Skeletal muscle tissue (tissue), 4 donors: Measurements from ENCODE around the gene ENTR1. TPM values are rescaled to one million over a fixed set of nuclear protein-coding genes. Genes with fewer than 3 reads are reported as not detected.

Source experiments
- H3K27ac ChIP-seq: one replicate; pipeline ENCODE4 v1.7.0; 2013; ENCODE audit warnings: mild to moderate bottlenecking, low read depth, low read length, inconsistent platforms
- H3K27me3 ChIP-seq, 3 donors: one replicate each; pipeline ENCODE4 v1.7.0; 2013; ENCODE audit warnings: low read length in 3 of 3; ENCODE audit not compliant: control insufficient read depth in 3 of 3, insufficient read depth in 3 of 3
- H3K36me3 ChIP-seq, 3 donors: one replicate each; pipeline ENCODE4 v1.7.0; 2013; ENCODE audit warnings: low read length in 3 of 3; ENCODE audit not compliant: control insufficient read depth in 3 of 3, insufficient read depth in 3 of 3
- H3K4me1 ChIP-seq, 3 donors: one replicate each; pipeline ENCODE4 v1.7.0; 2013; ENCODE audit warnings: low read length in 3 of 3, mild to moderate bottlenecking in 3 of 3; ENCODE audit not compliant: control insufficient read depth in 3 of 3, insufficient read depth in 3 of 3
- H3K4me3 ChIP-seq, 3 donors: one replicate each; pipeline ENCODE4 v1.7.0; 2013; ENCODE audit warnings: low read length in 3 of 3
- H3K9ac ChIP-seq, 3 donors: one replicate each; pipeline ENCODE4 v1.7.0; 2013; ENCODE audit warnings: low read length in 3 of 3, mild to moderate bottlenecking in 3 of 3, moderate library complexity in 2 of 3, low read depth in 1 of 3
- H3K9me3 ChIP-seq, 3 donors: one replicate each; pipeline ENCODE4 v1.7.0; 2013; ENCODE audit warnings: low read length in 3 of 3; ENCODE audit not compliant: control insufficient read depth in 3 of 3
- total RNA-seq: library from RNA; depleted of rRNA; stranded (reverse); fragments of >200 nt; gene quantifications from one replicate; pipeline ENCODE4 v1.2.3, GENCODE V29; 2014
- donor health status: Osteomylitis.

ENTR1 gene
- total RNA-seq, 1 donor from 2014 or later: 7.8 TPM

GRCh38 chr9:136379401-136379800 lies 31.0 kb downstream of the ENTR1 start:
- Histone ChIP-seq H3K4me1 (no peaks in the 10 kb centered on the region), H3K9ac (no peak overlapping the region), H3K4me3 (no peak overlapping the region), H3K27ac (no peak overlapping the region), H3K9me3 (no peaks in the 10 kb centered on the region), H3K36me3 (peaks cover 35 to 43% (median 42%) of the 10 kb centered on the region in 3 donors), H3K27me3 (no peaks in the 10 kb centered on the region)

- Histone ChIP-seq H3K4me1 (no peaks in the 10 kb centered on the region), H3K9ac (no peak overlapping the region), H3K4me3 (no peak overlapping the region), H3K9me3 (no peaks in the 10 kb centered on the region), H3K27me3 (no peaks in the 10 kb centered on the region), H3K36me3 (peaks cover 30 to 38% (median 37%) of the 10 kb centered on the region in 3 donors), H3K27ac (no peak overlapping the region)
Measured at GRCh38 chr9:136379003-136379287, 31.5 kb downstream of the ENTR1 start.

- H3K4me1 ChIP-seq: no peaks in the 10 kb centered on the region
- H3K36me3 ChIP-seq: peaks cover 30 to 34% (median 34%) of the 10 kb centered on the region in 3 donors
- H3K9me3 ChIP-seq: no peaks in the 10 kb centered on the region
- no peak overlapping the region for H3K4me3 ChIP-seq
- H3K27me3 ChIP-seq: peaks cover 0 to 2% (median 0%) of the 10 kb centered on the region in 3 donors
- H3K9ac ChIP-seq: no peak overlapping the region
- no peak overlapping the region for H3K27ac ChIP-seq
Measured at GRCh38 chr9:136378170-136379002, 32.0 kb downstream of the ENTR1 start.

DNA sequence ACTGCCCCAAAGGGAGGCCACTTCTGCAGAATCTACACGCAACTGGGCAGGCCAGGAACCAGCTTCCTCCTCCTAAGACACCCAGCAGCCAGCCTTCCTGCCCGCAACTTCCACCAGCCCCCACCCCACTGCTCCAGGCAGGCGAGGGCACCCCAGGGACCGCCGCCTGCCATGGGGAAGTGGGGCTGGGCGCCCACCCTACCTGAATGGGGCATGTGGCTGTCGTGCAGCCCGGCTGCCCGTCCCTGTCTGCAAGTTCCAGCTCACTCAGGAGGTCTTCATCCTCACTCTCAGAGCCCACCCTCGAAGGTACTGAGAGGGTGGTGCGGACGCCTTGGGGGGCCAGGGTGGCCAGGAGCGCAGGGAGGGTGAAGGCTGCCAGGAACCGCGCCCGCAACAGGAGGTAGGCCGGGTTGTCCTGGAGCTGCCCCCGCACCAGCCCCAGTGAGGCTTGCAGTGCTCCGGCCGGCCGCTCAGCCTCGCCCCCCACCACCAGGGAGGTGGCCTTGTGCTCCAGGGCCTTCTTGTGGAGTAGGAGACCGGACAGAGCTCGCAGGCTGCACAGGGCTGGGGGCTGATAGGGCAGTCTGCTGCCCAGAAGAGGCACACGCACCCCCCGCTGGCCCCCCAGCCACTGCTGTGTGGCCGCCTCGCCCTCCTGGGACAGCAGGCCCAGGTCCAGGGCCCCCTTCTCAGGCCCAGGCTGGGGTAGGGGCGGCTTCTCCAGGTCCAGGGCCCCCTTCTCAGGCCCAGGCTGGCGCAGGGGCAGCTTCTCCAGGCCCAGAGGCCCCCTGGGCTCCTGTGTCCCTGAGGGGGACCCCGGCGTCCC lies 32.9 kb downstream of the ENTR1 start:
- Histone ChIP-seq H3K27me3 (peaks cover 0 to 2% (median 0%) of the 10 kb centered on the region in 3 donors), H3K36me3 (peaks cover 24 to 26% (median 26%) of the 10 kb centered on the region in 3 donors), H3K9ac (no peak overlapping the region), H3K4me3 (no peak overlapping the region), H3K9me3 (no peaks in the 10 kb centered on the region), H3K27ac (no peak overlapping the region), H3K4me1 (peaks cover 0 to 3% (median 0%) of the 10 kb centered on the region in 3 donors)

DNA sequence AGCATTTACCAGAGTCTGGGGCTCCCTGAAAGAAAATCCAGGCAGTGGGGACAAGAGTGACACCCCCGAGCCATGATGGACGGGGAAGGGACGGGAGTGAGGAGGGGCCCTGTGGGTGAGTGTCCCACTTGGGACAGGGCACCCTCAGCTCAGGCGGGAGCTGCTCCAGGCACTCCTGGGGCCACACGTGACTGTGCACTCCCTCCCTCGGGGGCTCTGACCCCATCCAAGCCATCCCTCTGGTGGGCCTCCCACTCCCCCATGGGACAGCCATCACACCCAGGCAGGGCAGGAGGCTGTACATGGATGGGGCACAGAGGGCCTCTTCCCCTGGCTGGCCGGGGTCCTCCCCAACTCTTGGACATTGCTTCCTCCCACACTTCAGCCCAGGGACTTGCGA lies 34.0 kb downstream of the ENTR1 start:
- peaks cover 0 to 2% (median 0%) of the 10 kb centered on the region in 3 donors for H3K27me3 ChIP-seq
- H3K9me3 ChIP-seq: no peaks in the 10 kb centered on the region
- peaks cover 13 to 18% (median 18%) of the 10 kb centered on the region in 3 donors for H3K36me3 ChIP-seq
- peaks cover 3 to 5% (median 4%) of the 10 kb centered on the region in 3 donors for H3K4me1 ChIP-seq
- no peak overlapping the region for H3K9ac ChIP-seq
- H3K27ac ChIP-seq: no peak overlapping the region
- no peak overlapping the region for H3K4me3 ChIP-seq

DNA sequence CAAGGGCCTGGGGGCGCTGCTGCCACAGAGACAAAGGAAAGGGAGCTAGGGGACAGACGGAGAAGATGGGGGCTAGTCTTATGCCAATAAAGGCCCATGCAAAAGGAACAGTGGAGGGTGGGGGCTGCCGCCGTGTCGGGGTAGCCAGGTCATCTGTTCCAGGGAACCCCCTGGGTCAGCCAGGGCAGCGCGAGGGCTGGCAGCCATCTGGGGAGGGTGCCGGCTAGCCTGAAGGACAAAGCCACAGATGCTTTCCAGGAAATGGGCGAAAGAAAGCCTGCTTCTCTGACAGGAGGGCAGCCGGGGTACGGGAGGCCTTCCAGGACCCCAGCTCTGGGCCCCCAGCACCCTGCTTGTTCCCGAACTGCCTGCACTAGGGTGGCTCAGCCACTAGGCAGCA lies 35.3 kb downstream of the ENTR1 start:
- H3K4me1 ChIP-seq: peaks cover 3 to 5% (median 4%) of the 10 kb centered on the region in 3 donors
- no peak overlapping the region for H3K27ac ChIP-seq
- H3K9me3 ChIP-seq: no peaks in the 10 kb centered on the region
- H3K4me3 ChIP-seq: no peak overlapping the region
- H3K9ac ChIP-seq: no peak overlapping the region
- peaks cover 5 to 12% (median 7%) of the 10 kb centered on the region in 3 donors for H3K36me3 ChIP-seq
- peaks cover 0 to 3% (median 2%) of the 10 kb centered on the region in 3 donors for H3K27me3 ChIP-seq

GRCh38 chr9:136374183-136374575 lies 36.2 kb downstream of the ENTR1 start:
- no peak overlapping the region for H3K27ac ChIP-seq
- H3K9me3 ChIP-seq: no peaks in the 10 kb centered on the region
- peaks cover 2 to 7% (median 7%) of the 10 kb centered on the region in 3 donors for H3K36me3 ChIP-seq
- peaks cover 0 to 3% (median 2%) of the 10 kb centered on the region in 3 donors for H3K27me3 ChIP-seq
- H3K9ac ChIP-seq: no peak overlapping the region
- H3K4me3 ChIP-seq: no peak overlapping the region
- H3K4me1 ChIP-seq: peaks cover 3 to 5% (median 4%) of the 10 kb centered on the region in 3 donors

- H3K9me3 ChIP-seq: no peaks in the 10 kb centered on the region
- H3K27me3 ChIP-seq: peaks cover 0 to 4% (median 3%) of the 10 kb centered on the region in 3 donors
- no peak within 1 kb of the TSS for H3K27ac ChIP-seq
- H3K9ac ChIP-seq: peak within 1 kb of the TSS in 1 of 3 donors; percentile 10
- peaks cover 0 to 4% (median 4%) of the 10 kb centered on the region in 3 donors for H3K36me3 ChIP-seq
- H3K4me3 ChIP-seq: no peak within 1 kb of the TSS
- H3K4me1 ChIP-seq: peaks cover 3 to 5% (median 4%) of the 10 kb centered on the region in 3 donors
Measured at GRCh38 chr9:136373300-136374182, 36.9 kb downstream of the ENTR1 start, which contains the start of gene CARD9. CARD9 (minus strand) TSS chr9:136373669; CDS start chr9:136372078, 1,591 bp downstream.

DNA sequence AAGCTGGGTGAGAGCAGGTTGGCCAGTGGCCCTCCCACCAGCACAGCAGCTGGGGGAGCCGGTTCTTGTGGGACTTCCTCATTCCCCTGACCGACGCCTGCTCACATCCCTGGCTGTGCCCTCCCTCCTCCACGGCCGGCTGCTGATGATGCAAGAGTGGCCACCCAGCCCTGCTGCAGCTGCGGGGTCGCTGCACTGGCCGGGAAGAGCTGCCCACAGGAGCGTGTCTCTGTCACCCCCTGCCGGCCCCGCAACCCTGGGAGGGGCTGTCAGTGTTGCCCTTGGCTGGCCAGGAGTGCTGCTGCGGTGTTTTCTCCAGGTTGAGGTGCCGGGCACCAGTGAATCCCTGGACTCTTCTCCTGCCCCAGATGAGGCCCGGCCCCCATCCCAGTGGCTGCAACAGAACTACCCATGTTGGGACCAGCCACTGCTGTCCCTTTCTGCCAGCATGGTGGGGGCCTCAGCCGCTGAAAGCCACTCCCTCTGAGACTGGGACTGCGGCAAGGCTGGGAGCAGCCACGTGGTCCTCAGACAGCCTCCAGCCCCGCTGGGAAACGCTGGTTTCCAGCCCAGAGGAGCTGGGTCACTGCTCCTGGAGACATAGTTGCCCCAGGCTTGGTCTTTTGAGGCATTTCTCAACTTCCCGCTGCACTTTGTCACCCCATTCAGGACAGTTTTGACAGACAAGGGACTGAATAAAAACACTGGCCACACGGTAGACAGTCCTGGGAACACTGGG lies 37.7 kb downstream of the ENTR1 start:
- H3K36me3 ChIP-seq: peaks cover 0 to 4% (median 0%) of the 10 kb centered on the region in 3 donors
- no peak overlapping the region for H3K27ac ChIP-seq

More for the DNA sequence above, 37.7 kb downstream of the ENTR1 start:
- peaks cover 0 to 12% (median 6%) of the 10 kb centered on the region in 3 donors for H3K27me3 ChIP-seq
- H3K4me3 ChIP-seq: no peak overlapping the region
- peak overlapping the region in 1 of 3 donors; percentile 10 for H3K9ac ChIP-seq
- no peaks in the 10 kb centered on the region for H3K9me3 ChIP-seq
- H3K4me1 ChIP-seq: peaks cover 3 to 5% (median 4%) of the 10 kb centered on the region in 3 donors
